GM12865 (cell line): ENCODE results near the gene TTLL11.
"Not testable (repeated sequence)": the region's sequence is repeated elsewhere in the genome, so short reads cannot be mapped to it uniquely, and the experiment has no call there.

ENCODE experiments used
- DNase-seq: peaks from one replicate; pipeline ENCODE4 v3.0.0; 2010; ENCODE audit warnings: low read depth
- H3K4me3 ChIP-seq: 2 replicates; pipeline ENCODE4 v1.5.1; 2011; ENCODE audit warnings: mild to moderate bottlenecking, low read depth, low read length, control low read depth
- CTCF ChIP-seq: IDR thresholded peaks from 2 replicates; pipeline ENCODE4 v1.5.1; 2011; ENCODE audit warnings: low read length, control low read depth, low read depth, inconsistent platforms; ENCODE audit not compliant: insufficient read depth; ENCODE audit errors: missing control alignments

TTLL11 gene

DNA sequence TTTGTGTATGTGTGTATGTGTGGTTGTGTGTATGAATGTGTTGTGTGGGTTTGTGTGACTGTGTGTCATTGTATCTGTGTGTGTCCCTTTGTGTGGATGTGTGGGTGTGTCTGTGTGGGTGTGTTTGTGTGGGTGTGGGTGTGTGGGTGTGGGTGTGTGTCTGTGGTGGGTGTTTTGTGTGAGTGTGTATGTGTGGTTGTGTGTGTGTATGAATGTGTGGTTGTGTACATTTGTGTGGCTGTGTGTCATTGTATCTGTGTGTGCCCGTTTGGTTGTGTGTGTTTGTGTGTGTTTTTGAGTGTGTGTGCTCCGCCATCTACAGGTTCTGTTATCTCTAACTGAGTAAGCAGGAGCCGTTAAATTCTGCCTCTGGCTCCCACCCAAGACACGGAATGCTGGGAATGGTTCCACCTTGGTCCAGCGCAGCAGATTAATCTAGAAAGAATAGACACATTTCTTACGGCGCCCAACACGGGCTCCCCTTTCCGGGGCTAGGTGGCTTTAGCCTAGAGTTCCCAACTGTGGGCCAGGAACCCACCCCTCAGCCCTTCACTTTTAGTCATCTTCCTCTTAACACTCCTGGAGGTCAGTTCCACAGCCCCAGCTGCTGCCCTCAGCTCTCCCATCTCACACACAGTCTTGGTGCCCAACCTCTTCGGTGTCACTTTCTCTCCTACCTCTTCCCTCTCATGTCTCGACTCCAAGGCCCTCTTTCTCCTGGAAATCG lies 197.1 kb downstream of the TTLL11 start:
- DNase-seq = no peak

GRCh38 chr9:121895358-121895757 lies 197.8 kb downstream of the TTLL11 start:
- no peak for DNase-seq
- no peak overlapping the region for H3K4me3 ChIP-seq
- no peak for TF ChIP-seq CTCF

More for the DNA sequence above, 197.1 kb downstream of the TTLL11 start:
- no peak for TF ChIP-seq CTCF
- H3K4me3 ChIP-seq = no peak overlapping the region

DNA sequence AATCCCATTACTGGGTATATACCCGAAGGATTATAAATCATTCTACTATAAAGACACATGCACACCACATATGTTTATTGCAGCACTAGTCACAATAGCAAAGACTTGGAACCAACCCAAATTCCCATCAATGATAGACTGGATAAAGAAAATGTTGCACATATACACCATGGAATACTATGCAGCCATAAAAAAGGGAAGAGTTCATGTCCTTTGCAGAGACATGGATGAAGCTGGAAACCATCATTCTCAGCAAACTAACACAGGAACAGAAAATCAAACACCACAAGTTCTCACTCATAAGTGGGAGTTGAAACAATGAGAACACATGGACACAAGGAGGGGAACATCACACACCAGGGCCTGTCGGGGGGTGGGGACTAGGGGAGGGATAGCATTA lies 198.7 kb downstream of the TTLL11 start:
- H3K4me3 ChIP-seq, DNase-seq: not testable (repeated sequence)

GRCh38 chr9:121893786-121894185 lies 199.3 kb downstream of the TTLL11 start:
- no peak for TF ChIP-seq CTCF
- DNase-seq = no peak
- H3K4me3 ChIP-seq = no peak overlapping the region

DNA sequence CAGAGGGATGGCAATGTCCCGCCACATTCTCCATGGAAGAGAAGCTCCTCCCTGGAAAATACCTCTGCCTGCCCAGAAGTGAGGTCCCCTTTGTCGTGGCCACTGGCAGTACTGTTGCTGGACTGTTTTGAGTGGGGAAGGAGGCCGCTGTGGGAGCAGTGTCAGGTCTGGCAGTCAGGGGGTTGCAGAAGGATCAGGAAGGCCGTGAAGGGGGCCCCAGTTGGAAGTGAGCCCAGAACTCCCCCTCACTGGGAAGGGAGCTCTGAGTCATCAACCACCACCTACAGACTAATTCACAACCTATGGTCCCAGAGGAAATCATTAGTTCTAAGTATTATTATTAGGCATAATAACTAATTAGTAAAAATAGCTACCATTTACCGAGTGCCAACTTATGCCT lies 200.4 kb downstream of the TTLL11 start:
- no peak for TF ChIP-seq CTCF
- no peak overlapping the region for H3K4me3 ChIP-seq
- no peak for DNase-seq

GRCh38 chr9:121890746-121891145 lies 202.4 kb downstream of the TTLL11 start:
- H3K4me3 ChIP-seq = no peak overlapping the region
- no peak for DNase-seq
- no peak for TF ChIP-seq CTCF

DNA sequence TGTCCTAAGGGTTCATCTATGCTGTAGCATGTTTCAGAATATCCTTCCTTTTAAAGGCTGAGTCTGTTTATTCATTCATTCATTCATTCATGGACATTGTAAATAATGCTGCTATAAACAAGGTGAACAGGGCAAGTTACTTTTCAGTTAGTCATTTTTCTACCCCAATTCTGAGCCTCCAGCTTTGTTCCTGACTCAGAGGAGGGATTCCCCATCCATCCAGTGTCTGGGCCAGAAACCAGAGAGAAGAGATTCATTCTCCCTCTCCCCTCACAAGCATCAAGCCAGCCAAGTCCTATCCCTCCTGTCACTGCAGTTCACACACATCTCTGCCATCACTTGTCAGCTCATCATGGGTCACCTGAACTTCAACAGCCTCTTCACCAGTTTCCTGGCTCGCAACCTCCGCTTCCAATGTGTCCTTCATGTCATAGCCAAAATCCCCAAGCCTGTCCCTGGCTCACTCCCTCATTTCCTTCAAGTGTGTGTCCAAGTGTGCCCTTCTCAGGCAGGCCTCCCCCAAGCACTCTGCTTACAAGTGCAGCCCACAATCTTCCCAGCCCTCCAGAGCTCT lies 203.0 kb downstream of the TTLL11 start:
- TF ChIP-seq CTCF = no peak
- no peak for DNase-seq
- H3K4me3 ChIP-seq = no peak overlapping the region
